ENCODE measurements around the gene TREML2. TPM values are rescaled to one million over a fixed set of nuclear protein-coding genes. Genes with fewer than 3 reads are reported as not detected.

TREML2 gene
- total and polyA plus RNA-seq, 9 of the 15 experiments (the other 6 are each of a cell fraction or from before 2014, with no cell fraction given), result 0.20 to 2.9 (median 1.4) TPM

- no peak for TF ChIP-seq ARHGAP35 (IDR thresholded peaks at IDR 0.05; ENCODE audit: partially characterized antibody)
- TF ChIP-seq, protein P1, sequence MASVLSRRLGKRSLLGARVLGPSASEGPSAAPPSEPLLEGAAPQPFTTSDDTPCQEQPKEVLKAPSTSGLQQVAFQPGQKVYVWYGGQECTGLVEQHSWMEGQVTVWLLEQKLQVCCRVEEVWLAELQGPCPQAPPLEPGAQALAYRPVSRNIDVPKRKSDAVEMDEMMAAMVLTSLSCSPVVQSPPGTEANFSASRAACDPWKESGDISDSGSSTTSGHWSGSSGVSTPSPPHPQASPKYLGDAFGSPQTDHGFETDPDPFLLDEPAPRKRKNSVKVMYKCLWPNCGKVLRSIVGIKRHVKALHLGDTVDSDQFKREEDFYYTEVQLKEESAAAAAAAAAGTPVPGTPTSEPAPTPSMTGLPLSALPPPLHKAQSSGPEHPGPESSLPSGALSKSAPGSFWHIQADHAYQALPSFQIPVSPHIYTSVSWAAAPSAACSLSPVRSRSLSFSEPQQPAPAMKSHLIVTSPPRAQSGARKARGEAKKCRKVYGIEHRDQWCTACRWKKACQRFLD (CRISPR knock-in tag; IDR thresholded peaks at IDR 0.05), result no peak
- no peak for TF ChIP-seq ZNF124 (CRISPR knock-in tag; IDR thresholded peaks at IDR 0.05)
- TF ChIP-seq ZNF12 (CRISPR knock-in tag; IDR thresholded peaks at IDR 0.05), result no peak
- no peak for TF ChIP-seq KLF16 (IDR thresholded peaks at IDR 0.05)
- TF ChIP-seq, protein P2, sequence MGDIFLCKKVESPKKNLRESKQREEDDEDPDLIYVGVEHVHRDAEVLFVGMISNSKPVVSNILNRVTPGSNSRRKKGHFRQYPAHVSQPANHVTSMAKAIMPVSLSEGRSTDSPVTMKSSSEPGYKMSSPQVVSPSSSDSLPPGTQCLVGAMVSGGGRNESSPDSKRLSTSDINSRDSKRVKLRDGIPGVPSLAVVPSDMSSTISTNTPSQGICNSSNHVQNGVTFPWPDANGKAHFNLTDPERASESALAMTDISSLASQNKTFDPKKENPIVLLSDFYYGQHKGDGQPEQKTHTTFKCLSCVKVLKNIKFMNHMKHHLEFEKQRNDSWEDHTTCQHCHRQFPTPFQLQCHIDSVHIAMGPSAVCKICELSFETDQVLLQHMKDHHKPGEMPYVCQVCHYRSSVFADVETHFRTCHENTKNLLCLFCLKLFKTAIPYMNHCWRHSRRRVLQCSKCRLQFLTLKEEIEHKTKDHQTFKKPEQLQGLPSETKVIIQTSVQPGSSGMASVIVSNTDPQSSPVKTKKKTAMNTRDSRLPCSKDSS (IDR thresholded peaks at IDR 0.05; ENCODE audit: low read depth, partially characterized antibody), result no peak
- no peak for TF ChIP-seq SIN3B (IDR thresholded peaks at IDR 0.05; ENCODE audit: low read depth)
- TF ChIP-seq PYGO2 (tag; IDR thresholded peaks at IDR 0.05), result no peak
- no peak for TF ChIP-seq CC2D1A (IDR thresholded peaks at IDR 0.05)
- TF ChIP-seq STAT5A (IDR thresholded peaks at IDR 0.05; ENCODE audit: borderline replicate concordance, low read length), result no peak
- no peak for TF ChIP-seq GTF2E2 (tag; IDR thresholded peaks at IDR 0.05)
- TF ChIP-seq, protein P3, sequence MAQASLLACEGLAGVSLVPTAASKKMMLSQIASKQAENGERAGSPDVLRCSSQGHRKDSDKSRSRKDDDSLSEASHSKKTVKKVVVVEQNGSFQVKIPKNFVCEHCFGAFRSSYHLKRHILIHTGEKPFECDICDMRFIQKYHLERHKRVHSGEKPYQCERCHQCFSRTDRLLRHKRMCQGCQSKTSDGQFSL (CRISPR knock-in tag; IDR thresholded peaks at IDR 0.05), result no peak
- TF ChIP-seq, protein P3 (tag; IDR thresholded peaks at IDR 0.05), result no peak
- no peaks in the 10 kb centered on the region for H3K9me3 ChIP-seq (replicated peaks; ENCODE audit: control insufficient read depth, insufficient read depth, low read depth, low read length)
- no peaks in the 10 kb centered on the region for H3K79me2 ChIP-seq (ENCODE audit: control insufficient read depth, insufficient read depth, low read length)
- H4K20me1 ChIP-seq (replicated peaks; ENCODE audit: control insufficient read depth, insufficient read depth, low read length), result no peaks in the 10 kb centered on the region
- H2AFZ ChIP-seq (ENCODE audit: low read depth, low read length), result no peak overlapping the region
- intact Hi-C loops (cut with micrococcal nuclease) (no loop called here), in situ Hi-C loops (cut with MboI) (no loop called here)
- H3K4me2 ChIP-seq (ENCODE audit: insufficient read depth, low read length), result no peak overlapping the region
- ATAC-seq, result no peak
- no peaks in the 10 kb centered on the region for H3K9me1 ChIP-seq (ENCODE audit: control insufficient read depth, insufficient read depth, low read length)
- no peak overlapping the region for H3K27ac ChIP-seq (ENCODE audit: extremely low read depth, low read depth, low read length)
- no peak overlapping the region for H3K4me3 ChIP-seq
- DNase-seq (ENCODE audit: extremely low read depth in 1 of 4, low spot score in 3 of 4), result no peak
- BruUV-seq (replicated peaks), result no TSS peak
- no peak overlapping the region for H3K9ac ChIP-seq (ENCODE audit: insufficient read depth in 1 of 2, low read depth in 2 of 2, low read length in 2 of 2)
- H3K27me3 ChIP-seq (ENCODE audit: control insufficient read depth in 2 of 2, insufficient read depth in 2 of 2, low read length in 2 of 2), result peaks cover 7 to 25% of the 10 kb centered on the region in 2 experiments; a peak in 4 of 5 replicates
- CTCF ChIA-PET (ENCODE audit: low intra/inter-chr PET ratio), result no interaction called here
- H3K36me3 ChIP-seq (ENCODE audit: control insufficient read depth, insufficient read depth, low read length), result no peaks in the 10 kb centered on the region
- WGBS (ENCODE audit: insufficient coverage, low coverage, missing lambda C conversion rate), result 2% methylated on average over 4 of the region's 4 CpGs
- no peaks in the 10 kb centered on the region for H3K4me1 ChIP-seq (replicated peaks in 1 of 2; ENCODE audit: control insufficient read depth in 2 of 2, insufficient read depth in 2 of 2, low read length in 2 of 2)
- POLR2A ChIA-PET, result interaction anchor here (1.0 kb wide), 1 partner anchor 15 kb away, joined by 4 read pairs; no protein-coding TSS in a partner anchor
- no peak for FAIRE-seq
Measured at GRCh38 chr6:41222045-41222444, 21.1 kb upstream of the TREML2 start.

All from K562 (cell line).